Keratinocyte (primary cell): ENCODE measurements around the gene PNPLA7. TPM values are rescaled to one million over a fixed set of nuclear protein-coding genes. Genes with fewer than 3 reads are reported as not detected.
A peak's percentile ranks its signal among the peaks of the same experiment; 100 is the strongest.
"Not testable (repeated sequence)": the region's sequence is repeated elsewhere in the genome, so short reads cannot be mapped to it uniquely, and the experiment has no call there.

ENCODE experiments used
- DNase-seq: peaks from one replicate; pipeline ENCODE4 v3.0.0-alpha.2; 2011; ENCODE audit warnings: low read depth, missing footprints, low spot score
- FAIRE-seq: peaks from 2 replicates; lab custom pipeline; 2011; peaks lifted over from hg19 to GRCh38; lab: Jason Lieb, UNC
- H2AFZ ChIP-seq: 2 replicates; pipeline ENCODE4 v1.6.0; 2012; ENCODE audit warnings: low read length, control low read depth, inconsistent platforms; ENCODE audit not compliant: control insufficient read depth
- H3K27ac ChIP-seq: 2 replicates; pipeline ENCODE4 v1.5.1; 2011; ENCODE audit warnings: low read length; ENCODE audit not compliant: control insufficient read depth, insufficient read depth
- H3K27me3 ChIP-seq: 3 replicates; pipeline ENCODE4 v1.6.0; 2011; ENCODE audit warnings: low read length; ENCODE audit not compliant: control insufficient read depth, insufficient read depth; ENCODE audit errors: extremely low read depth
- H3K36me3 ChIP-seq, 2 experiments: 2 replicates in 1 of 2; 3 replicates in 1 of 2; pipeline ENCODE4 v1.5.1; 2011; ENCODE audit warnings: low read length in 2 of 2, mild to moderate bottlenecking in 1 of 2; ENCODE audit not compliant: control insufficient read depth in 2 of 2, insufficient read depth in 2 of 2; ENCODE audit errors: extremely low read depth in 1 of 2
- H3K4me1 ChIP-seq: 3 replicates; pipeline ENCODE4 v1.5.1; 2011; ENCODE audit warnings: low read length; ENCODE audit not compliant: control insufficient read depth, insufficient read depth; ENCODE audit errors: extremely low read depth
- H3K4me2 ChIP-seq: 3 replicates; pipeline ENCODE4 v1.6.0; 2011; ENCODE audit warnings: low read depth, low read length; ENCODE audit not compliant: control insufficient read depth, insufficient read depth; ENCODE audit errors: extremely low read depth
- H3K4me3 ChIP-seq, 3 experiments: fragments of 200-600 bp in 1 of 3; sonication (generic) in 1 of 3; 2 replicates in 2 of 3; 3 replicates in 1 of 3; pipeline ENCODE4 v1.5.1; 2011 to 2016; ENCODE audit warnings: low read length in 3 of 3, mild to moderate bottlenecking in 3 of 3, control low read depth in 2 of 3, inconsistent platforms in 1 of 3, low read depth in 1 of 3, mixed read lengths in 1 of 3, mixed run types in 1 of 3, moderate library complexity in 1 of 3; ENCODE audit not compliant: control insufficient read depth in 2 of 3, insufficient read depth in 2 of 3; ENCODE audit errors: extremely low read depth in 1 of 3
- H3K79me2 ChIP-seq: 2 replicates; pipeline ENCODE4 v1.6.0; 2012; ENCODE audit warnings: low read length; ENCODE audit not compliant: control insufficient read depth, insufficient read depth
- H3K9ac ChIP-seq: 3 replicates; pipeline ENCODE4 v1.6.0; 2011; ENCODE audit warnings: low read length; ENCODE audit not compliant: control insufficient read depth, insufficient read depth; ENCODE audit errors: extremely low read depth
- H3K9me1 ChIP-seq: 3 replicates; pipeline ENCODE4 v1.6.0; 2011; ENCODE audit warnings: low read length; ENCODE audit not compliant: control insufficient read depth, insufficient read depth; ENCODE audit errors: extremely low read depth
- H3K9me3 ChIP-seq: 2 replicates; pipeline ENCODE4 v1.5.1; 2012; ENCODE audit warnings: low read depth, low read length; ENCODE audit not compliant: control insufficient read depth
- H4K20me1 ChIP-seq: 3 replicates; pipeline ENCODE4 v1.6.0; 2011; ENCODE audit warnings: low read length; ENCODE audit not compliant: control insufficient read depth, insufficient read depth; ENCODE audit errors: extremely low read depth
- CTCF ChIP-seq, 3 experiments: IDR thresholded peaks in 1 of 3; conservative IDR thresholded peaks in 1 of 3; optimal IDR thresholded peaks in 1 of 3; 2 replicates in 2 of 3; 3 replicates in 1 of 3; pipeline versions ENCODE3 to v1.5.1; 2011; ENCODE audit warnings: low read length in 3 of 3, mild to moderate bottlenecking in 3 of 3, moderate library complexity in 2 of 3, control low read depth in 1 of 3, inconsistent platforms in 1 of 3; ENCODE audit not compliant: insufficient read depth in 2 of 3; ENCODE audit errors: extremely low read depth in 1 of 3
- EZH2 ChIP-seq: IDR thresholded peaks from one replicate; pipeline ENCODE4 v1.6.1; 2012; ENCODE audit warnings: inconsistent platforms, mild to moderate bottlenecking, low read length, moderate library complexity
- dilution Hi-C: fragments of 300-500 bp; cut with MboI; formaldehyde crosslinking; loops from one replicate; pipeline ENCODE4 v1.7.0; 2020; ENCODE audit warnings: low sequenced_read_pairs; ENCODE audit not compliant: extremely low pct_ligation_motif_present
- polyA plus RNA-seq, 5 experiments: library from polyadenylated mRNA; depleted of rRNA in 3 of 5; stranded (reverse) in 3 of 5; stranded (forward) in 1 of 5; unstranded in 1 of 5; fragments of >200 nt; gene quantifications; 1 replicate in 1 of 5; 2 replicates in 3 of 5; 3 replicates in 1 of 5; pipeline versions ENCODE4 v1.2.1 to v1.2.3, GENCODE V29; 2011 to 2012; ENCODE audit warnings: missing spikeins in 2 of 5, low read depth in 1 of 5, low replicate concordance in 1 of 5

PNPLA7 gene
- polyA plus RNA-seq, 1 donor (not counting 4 experiments of a cell fraction or from before 2014, with no cell fraction given) = 0.34 TPM

- Histone ChIP-seq H3K4me2 (no peak overlapping the region), H2AFZ (peak overlapping the region; percentile 37), H4K20me1 (no peaks in the 10 kb centered on the region), H3K4me1 (no peaks in the 10 kb centered on the region), H3K27ac (no peak overlapping the region), H3K27me3 (no peaks in the 10 kb centered on the region), H3K9me3 (no peaks in the 10 kb centered on the region), H3K9ac (no peak overlapping the region), H3K9me1 (no peaks in the 10 kb centered on the region), H3K4me3 (no peak overlapping the region), H3K36me3 (no peaks in the 10 kb centered on the region), H3K79me2 (no peaks in the 10 kb centered on the region)
- dilution Hi-C loops = no loop called here
- TF ChIP-seq CTCF (optimal IDR thresholded peaks at IDR 0.05 in 1 of 3, IDR thresholded peaks at IDR 0.05 in 1 of 3, conservative IDR thresholded peaks at IDR 0.05 in 1 of 3; ENCODE audit: extremely low read depth in 1 of 3, insufficient read depth in 2 of 3, low read length in 3 of 3) (peak; percentile 52 to 80 (median 70)), EZH2 (no peak)
- DNase-seq (no peak), FAIRE-seq (no peak)
Observed at GRCh38 chr9:137534256-137535119, 15.7 kb downstream of the PNPLA7 start.

- H3K79me2 ChIP-seq, H3K4me2 ChIP-seq, dilution Hi-C loops, H3K4me3 ChIP-seq, H3K27ac ChIP-seq, H3K9me3 ChIP-seq, H3K9ac ChIP-seq, H3K4me1 ChIP-seq, H4K20me1 ChIP-seq, FAIRE-seq, H3K27me3 ChIP-seq, H2AFZ ChIP-seq, H3K9me1 ChIP-seq, DNase-seq, H3K36me3 ChIP-seq: not testable (repeated sequence)
Observed at GRCh38 chr9:137532891-137533468, 17.2 kb downstream of the PNPLA7 start.
